Skeletal muscle cell (primary cell): ENCODE data around the gene ZMYND8.
"Not testable (repeated sequence)": the region's sequence is repeated elsewhere in the genome, so short reads cannot be mapped to it uniquely, and the experiment has no call there.

ENCODE experiments used
- DNase-seq: peaks from one replicate; pipeline ENCODE4 v3.0.0-alpha.2; 2010; ENCODE audit warnings: low read depth
- H3K4me3 ChIP-seq: 2 replicates; pipeline ENCODE4 v1.5.1; 2011; ENCODE audit warnings: low read depth, mild to moderate bottlenecking, control low read depth, low read length, moderate library complexity

ZMYND8 gene

GRCh38 chr20:47374121-47374520 is 17.6 kb upstream of the ZMYND8 start:
- not testable (repeated sequence) for DNase-seq, H3K4me3 ChIP-seq

DNA sequence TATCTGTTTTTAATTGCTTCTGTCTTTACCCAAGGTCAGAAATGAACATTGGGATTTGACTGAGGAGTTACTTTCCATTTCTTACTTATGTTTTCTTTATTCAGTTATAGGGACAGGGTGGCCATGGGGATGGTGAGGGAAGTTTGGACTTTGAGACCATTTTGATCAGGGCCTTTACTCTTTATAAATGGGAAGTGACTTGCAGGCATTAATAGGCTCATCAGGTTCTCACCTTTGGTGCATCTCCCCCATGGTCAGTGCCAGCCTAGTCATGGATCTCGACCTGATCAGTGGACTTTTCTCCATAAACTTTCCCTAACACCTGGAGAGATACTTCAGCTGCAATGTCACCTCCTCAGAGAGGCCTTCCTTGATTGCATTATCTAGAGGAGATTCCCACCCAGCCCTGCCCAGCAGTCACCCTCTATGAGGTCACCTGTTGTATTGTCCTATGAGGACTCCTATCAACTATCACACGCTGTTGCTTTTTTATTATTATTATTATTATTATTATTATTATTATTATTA is 16.8 kb upstream of the ZMYND8 start:
- H3K4me3 ChIP-seq = no peak overlapping the region
- no peak for DNase-seq

DNA sequence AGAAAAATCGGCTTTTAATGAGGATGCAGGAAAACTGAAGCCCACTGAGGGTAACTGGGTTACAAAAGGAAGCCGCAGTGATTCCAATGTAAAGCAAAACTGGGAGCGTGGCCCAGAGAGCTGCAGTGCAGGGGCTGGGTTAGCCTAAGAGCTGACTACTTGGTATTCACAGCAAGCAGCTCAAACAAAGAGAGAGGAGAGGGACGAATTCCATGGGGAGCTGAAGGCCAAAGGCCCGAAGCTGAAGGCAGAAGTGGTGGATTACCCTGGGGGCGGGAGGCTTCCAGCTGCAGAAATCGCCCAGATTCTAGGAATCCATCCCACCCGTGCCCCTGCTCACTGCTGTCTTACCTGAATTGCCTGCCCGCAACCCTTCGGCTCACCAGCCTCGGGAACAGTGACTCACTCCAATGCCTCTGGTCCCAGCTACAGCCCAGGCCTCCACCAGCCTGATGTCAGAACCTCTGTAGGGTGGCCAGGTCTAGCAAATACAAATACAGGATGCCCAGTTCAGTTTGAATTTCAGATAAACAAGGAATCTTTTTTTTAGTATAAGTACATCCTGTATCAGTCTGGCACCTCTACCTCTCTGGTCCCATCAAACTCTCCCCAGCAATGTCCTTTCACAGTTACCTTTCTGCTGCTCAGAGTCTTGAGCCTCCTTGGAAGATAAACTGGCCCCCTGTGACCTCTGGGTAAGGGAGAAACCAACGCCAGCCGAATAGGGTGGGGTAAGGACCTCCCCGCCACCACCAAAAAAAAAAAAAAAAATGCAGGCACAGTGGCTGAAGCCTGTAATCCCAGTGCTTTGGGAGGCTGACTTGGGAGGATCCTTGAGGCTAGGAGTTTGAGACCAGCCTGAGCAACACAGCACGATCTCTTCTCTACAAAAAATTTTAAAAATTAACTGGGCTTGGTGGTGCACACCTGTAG is 14.6 kb upstream of the ZMYND8 start:
- DNase-seq = no peak
- H3K4me3 ChIP-seq = no peak overlapping the region

DNA sequence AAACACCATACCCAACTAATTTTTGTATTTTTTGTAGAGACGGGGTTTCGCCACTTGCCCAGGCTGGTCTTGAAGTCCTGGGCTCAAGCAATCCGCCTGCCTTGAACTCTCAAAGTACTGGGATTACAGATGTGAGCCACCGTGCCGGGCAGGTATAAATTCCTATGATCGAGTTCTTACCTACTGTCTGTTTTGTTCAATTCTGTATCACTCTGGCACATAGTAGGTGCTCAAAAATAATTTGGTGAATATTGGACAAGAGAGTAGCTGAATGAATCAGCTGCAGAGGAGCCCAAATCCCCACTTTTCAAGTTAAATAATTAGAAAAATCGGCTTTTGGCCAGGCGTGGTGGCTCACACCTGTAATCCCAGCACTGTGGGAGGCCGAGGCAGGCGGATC is 13.7 kb upstream of the ZMYND8 start:
- DNase-seq = no peak
- H3K4me3 ChIP-seq = no peak overlapping the region

- no peak overlapping the region for H3K4me3 ChIP-seq
- no peak for DNase-seq
These were observed 11.8 kb upstream of the ZMYND8 start for GRCh38 chr20:47368301-47368700.

- not testable (repeated sequence) for DNase-seq, H3K4me3 ChIP-seq
These were observed 9.8 kb upstream of the ZMYND8 start for GRCh38 chr20:47366301-47366700.

DNA sequence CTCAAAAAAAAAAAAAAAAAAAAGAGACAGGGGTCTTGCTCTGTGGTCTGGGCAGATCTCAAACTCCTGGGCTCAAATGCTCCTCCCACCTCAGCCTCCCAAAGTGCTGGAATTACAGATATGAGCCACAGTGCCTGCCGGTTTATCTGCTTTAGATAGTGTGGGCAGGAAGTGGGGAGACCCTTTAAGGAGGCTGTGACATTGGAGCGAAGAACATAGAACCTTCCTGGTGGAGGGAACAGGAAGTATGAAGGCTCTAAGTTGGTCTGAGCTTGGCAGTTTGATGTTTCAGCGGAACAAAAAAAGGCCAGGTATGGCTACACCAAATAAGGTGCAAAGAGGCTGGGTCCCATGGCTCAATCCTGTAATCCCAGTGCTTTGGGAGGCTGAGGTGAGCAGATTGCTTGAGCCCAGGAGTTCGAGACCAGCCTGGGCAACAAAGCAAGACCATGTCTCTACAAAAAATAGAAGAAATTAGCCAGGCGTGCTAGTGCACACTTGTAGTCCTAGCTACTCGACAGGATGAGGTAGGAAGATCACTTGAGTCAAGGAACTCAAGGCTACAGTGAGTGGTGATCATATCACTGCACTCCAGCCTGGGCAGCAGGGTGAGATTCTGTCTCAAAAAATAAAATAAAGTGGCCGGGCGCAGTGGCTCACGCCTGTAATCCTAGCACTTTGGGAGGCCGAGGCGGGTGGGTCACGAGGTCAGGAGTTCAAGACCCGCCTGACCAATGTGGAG is 8.7 kb upstream of the ZMYND8 start:
- no peak overlapping the region for H3K4me3 ChIP-seq
- DNase-seq = no peak

- no peak overlapping the region for H3K4me3 ChIP-seq
- no peak for DNase-seq
These were observed 6.1 kb upstream of the ZMYND8 start for GRCh38 chr20:47362361-47363219.

DNA sequence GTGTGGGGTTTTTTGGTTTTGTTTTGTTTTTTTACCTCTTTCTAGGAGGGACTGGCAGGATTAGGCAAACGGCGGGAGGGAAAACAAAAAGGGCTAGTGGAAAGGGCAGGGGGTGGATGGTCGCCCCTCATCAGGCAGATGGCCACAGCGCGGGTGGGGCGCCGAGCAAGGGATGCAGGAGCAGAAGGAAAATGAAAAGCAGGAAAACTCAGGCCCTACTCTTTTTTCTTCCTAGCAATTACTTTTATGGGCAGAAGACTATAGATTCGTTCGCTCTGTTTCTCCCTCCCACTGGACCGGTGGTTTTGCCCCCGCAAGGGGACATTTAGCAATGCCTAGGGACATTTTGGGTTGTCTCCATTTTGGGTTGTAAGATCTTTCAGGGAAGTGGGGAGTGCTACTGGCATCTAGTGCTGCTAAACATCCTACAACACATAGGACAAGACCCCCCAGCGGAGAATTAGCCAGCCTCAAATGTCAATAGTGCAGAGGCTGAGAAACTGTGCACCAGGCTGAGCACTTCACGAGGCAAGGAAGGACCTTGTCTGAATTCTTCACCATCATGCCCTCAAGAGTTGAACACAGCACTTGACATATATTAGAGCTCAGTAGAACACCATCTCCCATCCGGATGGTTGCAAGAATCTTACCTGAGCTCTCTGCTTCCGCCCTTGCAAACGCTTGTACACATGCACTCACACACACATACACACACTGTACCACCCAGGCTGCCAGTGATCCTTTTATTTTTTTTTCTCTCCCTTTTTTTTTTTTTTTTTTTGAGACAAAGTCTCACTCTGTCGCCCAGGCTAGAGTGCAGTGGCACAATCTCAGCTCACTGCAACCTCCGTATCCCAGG is 4.8 kb upstream of the ZMYND8 start:
- no peak for DNase-seq
- no peak overlapping the region for H3K4me3 ChIP-seq

- DNase-seq = peak; percentile 72
- no peak overlapping the region for H3K4me3 ChIP-seq
These were observed 4.0 kb upstream of the ZMYND8 start for GRCh38 chr20:47360297-47361056.

DNA sequence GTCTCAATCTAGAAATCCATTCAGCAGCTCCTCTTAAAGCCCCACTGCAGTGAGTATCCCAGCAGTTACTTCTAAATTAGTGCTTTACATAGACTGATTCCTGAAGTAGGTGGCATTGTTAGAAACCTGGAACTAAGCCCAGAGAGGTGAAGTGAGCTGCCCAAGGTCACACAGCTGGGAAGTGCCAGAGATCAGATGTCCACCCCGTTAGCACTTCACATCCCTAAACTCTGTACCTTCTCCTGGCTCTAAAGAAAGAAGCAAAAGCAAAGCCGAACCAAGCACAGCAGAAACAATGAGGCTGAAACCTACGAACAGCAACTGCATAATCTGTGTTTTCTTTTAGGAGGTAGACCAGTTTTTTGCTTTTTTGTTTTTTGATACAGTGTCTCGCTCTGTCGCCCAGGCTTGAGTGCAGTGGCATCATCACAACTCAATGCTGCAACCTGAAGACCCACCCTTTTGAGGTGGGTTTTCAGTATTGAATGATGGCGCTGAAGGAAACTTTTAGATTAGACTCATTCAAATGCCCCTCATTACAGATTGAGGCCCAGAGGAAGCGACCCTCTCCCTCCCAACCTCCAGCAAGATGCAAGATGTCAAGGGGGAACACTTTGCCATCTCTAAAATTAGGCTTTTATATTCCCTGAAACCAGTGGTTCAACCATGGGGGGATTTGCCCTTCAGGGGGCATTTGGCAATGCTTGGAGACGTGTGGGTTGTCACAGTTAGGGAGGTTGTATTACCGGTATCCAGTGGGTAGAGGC is 3.2 kb upstream of the ZMYND8 start:
- DNase-seq = no peak
- H3K4me3 ChIP-seq = no peak overlapping the region

DNA sequence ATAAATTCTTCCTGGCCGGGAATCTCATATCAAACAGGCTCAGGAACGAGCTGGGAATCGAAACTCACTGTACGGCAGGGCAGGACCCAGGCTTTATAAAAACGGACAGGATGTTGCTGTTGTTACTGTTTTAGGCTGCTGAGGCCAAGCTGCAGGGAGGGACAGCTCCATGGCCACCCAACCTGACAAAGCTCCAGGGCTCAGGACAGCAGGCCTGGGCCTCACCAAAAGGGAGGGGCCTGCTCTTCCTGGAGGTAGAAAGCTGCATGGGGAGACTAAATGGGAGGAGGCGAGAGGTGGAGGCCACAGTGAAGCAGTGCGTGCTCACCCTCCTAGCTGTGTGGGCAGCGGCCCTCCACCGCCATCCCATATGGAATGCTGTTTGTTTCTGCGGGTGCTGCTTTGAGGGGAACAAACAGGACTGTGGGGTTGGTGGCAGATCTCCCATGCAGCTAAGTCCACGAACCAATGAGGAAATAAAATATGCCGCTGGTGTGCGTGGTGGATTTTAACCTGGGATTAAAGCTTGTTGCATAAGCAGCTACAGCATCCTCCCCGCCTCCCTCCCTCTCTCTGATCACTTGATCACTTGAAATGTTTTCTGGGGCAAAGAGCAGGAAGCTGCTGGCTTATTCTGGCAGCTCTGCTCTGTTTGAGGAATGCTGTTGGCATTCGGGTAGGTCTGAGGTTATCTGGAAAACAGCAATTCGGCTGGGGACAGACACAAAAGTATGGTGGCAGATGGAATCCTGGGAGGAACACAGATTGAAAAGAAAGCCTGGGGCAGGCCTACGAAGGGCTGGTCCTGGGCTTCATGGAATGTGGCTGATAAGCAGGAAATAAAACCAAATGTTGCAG is 2.4 kb upstream of the ZMYND8 start:
- peak; percentile 89 for DNase-seq
- H3K4me3 ChIP-seq = peak overlapping the region; percentile 13

DNA sequence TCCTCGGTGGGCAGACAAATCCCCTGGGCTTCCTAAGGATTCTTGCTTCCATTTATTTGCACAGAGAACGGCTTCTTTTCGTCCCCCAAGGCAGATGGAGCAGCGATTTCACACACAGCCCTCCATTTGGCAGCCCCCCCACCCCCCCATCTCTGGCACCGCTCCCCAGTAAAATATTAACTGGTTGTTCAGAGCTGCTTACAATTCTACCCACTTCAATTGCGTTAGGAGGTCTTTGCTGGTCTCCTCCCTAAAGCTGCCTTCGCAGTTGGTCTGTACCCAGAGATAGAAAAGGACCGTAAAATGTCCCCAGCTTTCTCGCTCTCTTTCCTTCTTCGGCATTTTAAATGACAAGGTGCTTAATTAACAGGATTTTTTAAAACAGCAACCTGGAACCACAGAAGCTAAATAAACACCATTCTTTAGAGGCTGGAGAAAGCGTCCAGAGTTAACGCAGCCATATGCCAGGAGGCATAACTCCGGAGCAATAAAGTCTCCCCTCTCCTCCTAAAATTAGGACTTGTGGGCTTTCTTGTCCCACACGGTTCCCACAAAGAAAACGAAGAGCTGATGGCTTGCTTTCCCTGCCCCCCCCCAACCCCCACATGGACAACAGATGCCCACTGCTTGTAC is 1.7 kb upstream of the ZMYND8 start:
- no peak overlapping the region for H3K4me3 ChIP-seq
- no peak for DNase-seq

- peak overlapping the region; percentile 11 for H3K4me3 ChIP-seq
- DNase-seq = peak; percentile 91
These were observed 968 bp upstream of the ZMYND8 start for GRCh38 chr20:47357296-47358038.

- DNase-seq = no peak
- H3K4me3 ChIP-seq = peak overlapping the region; percentile 54
These were observed 326 bp downstream of the ZMYND8 start for GRCh38 chr20:47356220-47356525.
